Glutamatergic neuron (in vitro differentiated cells): ENCODE data around the gene GRIK4. TPM values are rescaled to one million over a fixed set of nuclear protein-coding genes. Genes with fewer than 3 reads are reported as not detected.

Experiments
- DNase-seq: peaks from one replicate; pipeline ENCODE4 v3.0.0; 2022
- H3K27ac Mint-ChIP-seq: one replicate; pipeline ENCODE4 v1.8.0; 2020; ENCODE audit warnings: mild to moderate bottlenecking, mixed read lengths, inconsistent platforms; ENCODE audit not compliant: unreplicated experiment
- H3K27me3 Mint-ChIP-seq: one replicate; pipeline ENCODE4 v1.8.0; 2020; ENCODE audit warnings: mild to moderate bottlenecking, moderate library complexity, mixed read lengths, inconsistent platforms; ENCODE audit not compliant: unreplicated experiment
- H3K36me3 Mint-ChIP-seq: one replicate; pipeline ENCODE4 v1.8.0; 2020; ENCODE audit warnings: mild to moderate bottlenecking, mixed read lengths, inconsistent platforms; ENCODE audit not compliant: unreplicated experiment
- H3K4me1 Mint-ChIP-seq: one replicate; pipeline ENCODE4 v1.8.0; 2020; ENCODE audit warnings: mild to moderate bottlenecking, low read depth, mixed read lengths, inconsistent platforms; ENCODE audit not compliant: unreplicated experiment
- H3K4me3 Mint-ChIP-seq: one replicate; pipeline ENCODE4 v1.8.0; 2020; ENCODE audit warnings: mild to moderate bottlenecking, mixed read lengths, inconsistent platforms; ENCODE audit not compliant: unreplicated experiment
- H3K9me3 Mint-ChIP-seq: one replicate; pipeline ENCODE4 v1.8.0; 2020; ENCODE audit warnings: mild to moderate bottlenecking, moderate library complexity, mixed read lengths, inconsistent platforms; ENCODE audit not compliant: unreplicated experiment
- total RNA-seq: library from RNA; stranded (reverse); fragmentation: NEBNext Ultra II Directional; extraction: Animal tissue kit (Norgen Biotek cat#: 25700); gene quantifications from one replicate; pipeline ENCODE4 v1.2.1, GENCODE V29; 2021; ENCODE audit not compliant: unreplicated experiment
- TF ChIP-seq, protein P1 (sequence below): fragments of 200-600 bp; sonication (generic); IDR thresholded peaks from one replicate; pipeline ENCODE4 v1.5.0; 2021; ENCODE audit not compliant: partially characterized antibody, unreplicated experiment

GRIK4 gene
- total RNA-seq, 1 donor from 2014 or later, result 3.6 TPM

- Mint-ChIP-seq H3K4me1 (peaks cover 33% of the 10 kb centered on the region), H3K27me3 (peaks cover 8% of the 10 kb centered on the region), H3K4me3 (no peak overlapping the region)
Measured at GRCh38 chr11:120561286-120561685, 49.7 kb downstream of the GRIK4 start.

DNA sequence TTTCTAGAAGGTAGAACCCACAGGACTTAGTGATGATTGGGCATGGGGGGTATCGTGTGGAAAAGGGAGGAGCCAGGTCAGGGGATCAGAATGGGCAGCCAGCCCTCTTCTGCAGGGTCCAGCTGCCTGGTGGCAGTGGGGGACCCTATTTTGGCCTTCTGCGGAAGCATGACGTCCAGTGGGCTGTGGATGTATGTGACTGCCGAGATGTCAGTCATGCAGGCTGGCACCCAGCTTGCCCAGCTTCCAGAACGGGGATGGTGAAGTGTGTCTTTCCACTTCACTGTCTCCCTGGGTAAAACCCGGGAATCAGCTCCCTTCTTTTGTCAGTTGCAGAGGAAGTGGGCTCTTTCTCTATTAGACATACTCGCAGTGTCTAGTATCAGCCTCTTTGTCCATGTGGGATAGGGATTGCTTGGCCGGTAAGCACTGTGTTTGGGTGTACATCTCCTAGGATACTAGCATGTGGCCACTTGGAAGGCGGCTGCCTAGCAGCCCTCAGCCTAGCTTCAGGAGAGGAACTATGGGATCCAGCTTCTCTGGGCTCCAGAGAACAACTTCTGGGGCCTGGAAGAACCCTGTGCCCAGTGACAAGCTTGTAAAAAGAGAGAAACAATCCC is 51.4 kb downstream of the GRIK4 start:
- Mint-ChIP-seq H3K27ac (no peak overlapping the region), H3K4me3 (no peak overlapping the region), H3K9me3 (peaks cover 3% of the 10 kb centered on the region), H3K4me1 (peaks cover 25% of the 10 kb centered on the region), H3K27me3 (peaks cover 8% of the 10 kb centered on the region), H3K36me3 (no peaks in the 10 kb centered on the region)
- TF ChIP-seq, protein P1, sequence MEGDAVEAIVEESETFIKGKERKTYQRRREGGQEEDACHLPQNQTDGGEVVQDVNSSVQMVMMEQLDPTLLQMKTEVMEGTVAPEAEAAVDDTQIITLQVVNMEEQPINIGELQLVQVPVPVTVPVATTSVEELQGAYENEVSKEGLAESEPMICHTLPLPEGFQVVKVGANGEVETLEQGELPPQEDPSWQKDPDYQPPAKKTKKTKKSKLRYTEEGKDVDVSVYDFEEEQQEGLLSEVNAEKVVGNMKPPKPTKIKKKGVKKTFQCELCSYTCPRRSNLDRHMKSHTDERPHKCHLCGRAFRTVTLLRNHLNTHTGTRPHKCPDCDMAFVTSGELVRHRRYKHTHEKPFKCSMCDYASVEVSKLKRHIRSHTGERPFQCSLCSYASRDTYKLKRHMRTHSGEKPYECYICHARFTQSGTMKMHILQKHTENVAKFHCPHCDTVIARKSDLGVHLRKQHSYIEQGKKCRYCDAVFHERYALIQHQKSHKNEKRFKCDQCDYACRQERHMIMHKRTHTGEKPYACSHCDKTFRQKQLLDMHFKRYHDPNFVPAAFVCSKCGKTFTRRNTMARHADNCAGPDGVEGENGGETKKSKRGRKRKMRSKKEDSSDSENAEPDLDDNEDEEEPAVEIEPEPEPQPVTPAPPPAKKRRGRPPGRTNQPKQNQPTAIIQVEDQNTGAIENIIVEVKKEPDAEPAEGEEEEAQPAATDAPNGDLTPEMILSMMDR, result no peak
- DNase-seq, result no peak

More at GRCh38 chr11:120561286-120561685, 49.7 kb downstream of the GRIK4 start:
- no peak for DNase-seq
- H3K27ac Mint-ChIP-seq, result no peak overlapping the region
- H3K9me3 Mint-ChIP-seq, result peaks cover 3% of the 10 kb centered on the region
- H3K36me3 Mint-ChIP-seq, result no peaks in the 10 kb centered on the region
- TF ChIP-seq, protein P1, result no peak

- Mint-ChIP-seq H3K27me3 (peaks cover 8% of the 10 kb centered on the region), H3K4me3 (no peak overlapping the region), H3K27ac (no peak overlapping the region), H3K9me3 (peaks cover 3% of the 10 kb centered on the region), H3K4me1 (peaks cover 25% of the 10 kb centered on the region), H3K36me3 (no peaks in the 10 kb centered on the region)
- peak; percentile 71 for DNase-seq
- TF ChIP-seq, protein P1, result no peak
Measured at GRCh38 chr11:120563703-120564572, 52.4 kb downstream of the GRIK4 start.

DNA sequence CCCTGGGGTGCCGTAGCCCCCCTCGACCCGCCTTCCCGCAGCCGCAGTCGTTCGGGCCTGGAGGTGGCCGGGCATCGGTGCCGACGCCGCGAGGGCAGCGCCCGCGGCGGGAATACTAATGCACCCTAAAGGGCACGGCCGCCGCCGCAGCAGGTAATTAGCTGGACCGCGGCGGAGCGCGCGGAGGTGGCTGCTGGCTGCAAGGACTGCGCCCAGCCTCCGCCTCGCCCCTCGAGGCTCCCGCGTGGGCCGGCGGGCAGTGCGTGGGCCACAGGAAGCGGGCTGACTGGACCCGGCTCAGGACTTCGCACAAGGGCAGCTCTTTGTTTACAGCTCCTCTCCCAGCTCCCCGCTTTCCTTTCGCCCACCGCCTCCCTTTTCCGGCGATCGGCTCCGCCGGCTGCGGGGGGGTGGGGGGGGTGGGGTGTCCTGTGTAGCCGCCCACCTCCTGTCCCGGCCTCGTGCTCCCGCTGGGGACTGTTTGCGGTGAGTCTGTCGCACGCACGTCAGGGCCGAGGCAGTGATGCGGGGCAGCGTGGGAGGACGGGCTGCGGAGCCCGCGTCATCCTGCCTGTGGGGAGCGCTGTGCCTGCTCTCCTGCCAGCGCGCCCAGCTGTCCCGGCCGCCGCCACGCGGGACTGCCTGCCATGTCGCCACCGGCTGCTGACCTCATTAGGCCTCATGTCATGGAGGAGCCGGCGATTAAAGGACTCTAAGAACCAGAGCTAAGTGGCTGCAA is 53.2 kb downstream of the GRIK4 start:
- Mint-ChIP-seq H3K27me3 (peaks cover 8% of the 10 kb centered on the region), H3K4me1 (peaks cover 25% of the 10 kb centered on the region)

More for the DNA sequence above, 53.2 kb downstream of the GRIK4 start:
- TF ChIP-seq, protein P1, result peak; percentile 22
- H3K36me3 Mint-ChIP-seq, result no peaks in the 10 kb centered on the region
- peak overlapping the region; percentile 68 for H3K27ac Mint-ChIP-seq
- DNase-seq, result peak; percentile 82
- peak overlapping the region; percentile 84 for H3K4me3 Mint-ChIP-seq
- H3K9me3 Mint-ChIP-seq, result peaks cover 3% of the 10 kb centered on the region
